DND-41 (cell line): ENCODE data around the gene CD164L2.

Source experiments
- EZH2 ChIP-seq: IDR thresholded peaks from 3 replicates; pipeline ENCODE4 v1.6.1; 2012; ENCODE audit warnings: borderline replicate concordance, low read depth, mild to moderate bottlenecking, moderate library complexity, low read length, inconsistent platforms; ENCODE audit not compliant: severe bottlenecking
- TF ChIP-seq, protein P1 (sequence below): IDR thresholded peaks from 2 replicates; pipeline ENCODE4 v1.5.1; 2012; ENCODE audit warnings: borderline replicate concordance, low read length, moderate library complexity, mild to moderate bottlenecking; ENCODE audit not compliant: poor library complexity, severe bottlenecking; ENCODE audit errors: extremely low read depth

DNA sequence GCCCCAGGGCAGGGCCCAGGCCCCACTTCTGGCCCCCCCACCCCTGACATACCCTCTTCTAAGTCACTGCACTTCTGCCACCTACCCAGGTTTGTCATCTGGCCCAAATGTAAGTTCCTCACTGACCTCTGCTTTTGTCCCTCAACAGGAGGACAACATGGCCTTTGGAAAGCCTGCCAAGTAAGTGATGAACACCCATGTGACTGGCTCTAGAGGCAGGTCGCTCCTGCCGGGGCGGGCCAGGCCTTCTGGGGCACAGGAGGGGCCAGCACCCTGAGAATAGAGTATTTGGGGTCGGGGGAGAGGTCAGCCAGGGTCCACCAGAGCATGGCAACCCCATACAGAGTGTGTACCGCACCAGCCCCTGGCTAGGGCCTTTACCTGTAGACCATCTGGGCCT, 51.2 kb downstream of the CD164L2 start:
- TF ChIP-seq, protein P1, sequence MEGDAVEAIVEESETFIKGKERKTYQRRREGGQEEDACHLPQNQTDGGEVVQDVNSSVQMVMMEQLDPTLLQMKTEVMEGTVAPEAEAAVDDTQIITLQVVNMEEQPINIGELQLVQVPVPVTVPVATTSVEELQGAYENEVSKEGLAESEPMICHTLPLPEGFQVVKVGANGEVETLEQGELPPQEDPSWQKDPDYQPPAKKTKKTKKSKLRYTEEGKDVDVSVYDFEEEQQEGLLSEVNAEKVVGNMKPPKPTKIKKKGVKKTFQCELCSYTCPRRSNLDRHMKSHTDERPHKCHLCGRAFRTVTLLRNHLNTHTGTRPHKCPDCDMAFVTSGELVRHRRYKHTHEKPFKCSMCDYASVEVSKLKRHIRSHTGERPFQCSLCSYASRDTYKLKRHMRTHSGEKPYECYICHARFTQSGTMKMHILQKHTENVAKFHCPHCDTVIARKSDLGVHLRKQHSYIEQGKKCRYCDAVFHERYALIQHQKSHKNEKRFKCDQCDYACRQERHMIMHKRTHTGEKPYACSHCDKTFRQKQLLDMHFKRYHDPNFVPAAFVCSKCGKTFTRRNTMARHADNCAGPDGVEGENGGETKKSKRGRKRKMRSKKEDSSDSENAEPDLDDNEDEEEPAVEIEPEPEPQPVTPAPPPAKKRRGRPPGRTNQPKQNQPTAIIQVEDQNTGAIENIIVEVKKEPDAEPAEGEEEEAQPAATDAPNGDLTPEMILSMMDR: no peak
- no peak for TF ChIP-seq EZH2
